Muscle layer of colon (tissue), 2 donors: ENCODE measurements around the gene DLG5.

Experiments
- H3K27ac ChIP-seq: one replicate; pipeline ENCODE4 v1.7.0; 2013; ENCODE audit warnings: low read depth, mild to moderate bottlenecking, low read length, moderate library complexity
- H3K27me3 ChIP-seq, 2 donors: one replicate each; pipeline ENCODE4 v1.7.0; 2013; ENCODE audit warnings: low read length in 2 of 2, mild to moderate bottlenecking in 2 of 2; ENCODE audit not compliant: insufficient read depth in 2 of 2, control insufficient read depth in 1 of 2
- H3K36me3 ChIP-seq: one replicate; pipeline ENCODE4 v1.7.0; 2013; ENCODE audit warnings: mild to moderate bottlenecking, low read length; ENCODE audit not compliant: insufficient read depth
- H3K4me1 ChIP-seq: one replicate; pipeline ENCODE4 v1.7.0; 2013; ENCODE audit warnings: mild to moderate bottlenecking, low read length; ENCODE audit not compliant: insufficient read depth
- H3K4me3 ChIP-seq, 2 donors: one replicate each; pipeline ENCODE4 v1.7.0; 2013; ENCODE audit warnings: low read length in 2 of 2, low read depth in 1 of 2, mild to moderate bottlenecking in 1 of 2, moderate library complexity in 1 of 2
- H3K9ac ChIP-seq: one replicate; pipeline ENCODE4 v1.7.0; 2013; ENCODE audit warnings: low read length
- H3K9me3 ChIP-seq: one replicate; pipeline ENCODE4 v1.7.0; 2013; ENCODE audit warnings: mild to moderate bottlenecking, low read length
- donor health status: abdominal sarcoma.
- donor health status: Adenocarcinoma of cecum.

DLG5 gene

DNA sequence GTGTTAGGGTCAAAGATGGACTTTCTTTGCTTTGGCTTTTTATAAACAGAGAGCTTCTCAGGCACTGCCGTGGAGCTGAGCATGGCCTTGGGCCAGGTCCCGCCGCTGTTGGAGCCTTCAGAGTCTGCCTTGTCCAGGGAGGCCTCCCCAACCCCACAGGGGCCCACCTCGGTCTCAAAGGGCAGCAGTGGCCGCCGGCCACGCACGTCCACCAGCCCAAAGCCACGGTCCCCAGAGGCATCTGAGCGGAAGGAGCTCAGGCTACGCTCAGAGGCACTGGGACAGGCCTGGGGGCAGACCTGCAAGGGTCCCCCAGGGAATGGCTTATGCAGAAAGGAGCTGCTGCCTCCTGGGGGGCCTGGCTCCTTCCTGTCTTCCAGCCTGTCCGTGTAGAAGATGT lies 105.0 kb downstream of the DLG5 start:
- Histone ChIP-seq H3K9ac (no peak overlapping the region), H3K27ac (no peak overlapping the region), H3K36me3 (peaks cover 79% of the 10 kb centered on the region), H3K9me3 (no peaks in the 10 kb centered on the region), H3K4me3 (no peak overlapping the region), H3K27me3 (no peaks in the 10 kb centered on the region), H3K4me1 (no peaks in the 10 kb centered on the region)

DNA sequence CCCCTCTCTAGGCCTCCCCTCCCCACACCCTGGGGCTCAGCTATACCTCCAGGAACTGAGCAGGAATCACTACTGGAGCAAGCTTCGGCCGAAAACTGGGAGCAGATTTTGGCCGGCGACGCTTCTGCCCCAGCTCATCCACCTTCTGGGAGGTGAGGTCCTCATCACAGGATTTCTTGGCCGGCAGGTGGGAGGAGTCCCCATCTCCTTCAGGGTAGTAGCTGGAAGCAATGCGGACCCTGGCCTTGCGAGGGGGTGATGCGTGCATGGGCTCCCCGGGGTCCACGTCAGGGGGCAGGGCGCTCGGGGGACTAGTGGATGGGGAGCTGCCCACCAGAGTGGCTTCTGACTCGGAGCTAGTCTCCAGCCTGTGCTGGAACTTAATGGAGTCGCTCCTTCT lies 105.5 kb downstream of the DLG5 start:
- Histone ChIP-seq H3K9me3 (no peaks in the 10 kb centered on the region), H3K4me1 (no peaks in the 10 kb centered on the region), H3K27ac (no peak overlapping the region), H3K4me3 (no peak overlapping the region), H3K9ac (no peak overlapping the region), H3K36me3 (peaks cover 83% of the 10 kb centered on the region), H3K27me3 (no peaks in the 10 kb centered on the region)

DNA sequence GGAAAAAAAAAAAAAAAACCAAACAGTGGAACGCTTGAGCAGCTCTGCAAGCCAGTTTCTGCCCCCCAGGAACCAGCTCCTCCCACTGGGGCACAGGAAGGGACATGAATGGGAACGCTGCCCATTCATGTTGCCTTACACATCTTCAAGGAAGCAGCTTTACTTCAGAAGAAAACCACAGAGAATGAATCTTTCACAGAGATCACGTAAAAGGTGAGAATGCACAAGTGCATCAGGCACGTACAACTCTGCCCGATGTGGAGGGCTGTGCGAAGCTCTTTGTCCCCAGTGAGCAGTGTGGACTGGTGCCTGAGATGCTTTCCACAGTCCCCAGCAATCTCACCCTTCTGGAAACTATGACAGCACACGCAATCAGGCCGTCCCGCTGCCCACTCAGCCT lies 106.2 kb downstream of the DLG5 start:
- peaks cover 85% of the 10 kb centered on the region for H3K36me3 ChIP-seq
- no peaks in the 10 kb centered on the region for H3K4me1 ChIP-seq
- no peak overlapping the region for H3K9ac ChIP-seq
- no peaks in the 10 kb centered on the region for H3K9me3 ChIP-seq
- H3K27ac ChIP-seq, result no peak overlapping the region
- H3K4me3 ChIP-seq, result no peak overlapping the region
- H3K27me3 ChIP-seq, result no peaks in the 10 kb centered on the region

DNA sequence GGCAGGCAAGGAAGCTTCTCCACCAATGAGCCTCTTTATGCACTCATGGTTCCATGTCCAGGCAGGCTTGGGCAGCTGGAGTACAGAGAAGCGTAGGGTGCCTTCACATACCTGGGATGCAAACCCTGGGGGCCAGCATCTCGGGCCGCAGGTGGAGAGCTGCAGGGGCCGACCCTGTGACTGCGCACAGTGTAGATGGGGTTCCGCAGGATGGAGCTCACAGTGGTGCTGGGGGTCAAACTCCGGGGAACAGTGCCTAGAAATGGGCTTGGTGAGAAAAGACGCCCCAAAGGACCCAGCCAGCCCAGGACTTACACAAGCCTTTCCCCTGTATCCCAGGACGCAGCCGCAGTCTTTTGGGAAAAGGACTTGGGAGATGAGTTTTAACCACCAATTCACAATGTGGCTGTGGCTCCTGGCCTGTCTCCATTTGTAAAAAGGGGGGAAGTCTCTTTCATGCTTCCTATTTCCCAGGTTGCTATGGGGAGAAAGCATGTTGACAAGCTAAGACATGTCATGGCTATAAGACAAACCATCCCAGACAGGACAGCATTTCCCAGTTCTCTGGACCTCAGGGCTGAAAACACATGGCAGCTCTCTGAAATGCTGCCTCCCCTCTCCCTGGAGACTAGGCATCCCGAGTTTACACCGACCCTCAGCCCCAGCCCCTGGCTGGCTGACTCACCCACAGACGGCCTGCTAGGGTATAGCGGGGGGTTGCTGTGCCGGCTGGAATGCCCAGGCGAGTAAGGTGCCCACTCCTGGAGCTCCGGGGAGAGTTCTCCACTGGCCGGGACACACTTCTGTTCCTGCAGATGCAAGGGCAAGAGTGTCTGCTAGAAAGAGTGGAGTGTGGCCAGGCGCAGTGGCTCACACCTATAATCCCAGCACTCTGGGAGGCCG lies 107.1 kb downstream of the DLG5 start:
- H3K27me3 ChIP-seq, result no peaks in the 10 kb centered on the region
- no peaks in the 10 kb centered on the region for H3K4me1 ChIP-seq
- peaks cover 86% of the 10 kb centered on the region for H3K36me3 ChIP-seq
- no peaks in the 10 kb centered on the region for H3K9me3 ChIP-seq
- no peak overlapping the region for H3K4me3 ChIP-seq
- no peak overlapping the region for H3K27ac ChIP-seq
- H3K9ac ChIP-seq, result no peak overlapping the region

DNA sequence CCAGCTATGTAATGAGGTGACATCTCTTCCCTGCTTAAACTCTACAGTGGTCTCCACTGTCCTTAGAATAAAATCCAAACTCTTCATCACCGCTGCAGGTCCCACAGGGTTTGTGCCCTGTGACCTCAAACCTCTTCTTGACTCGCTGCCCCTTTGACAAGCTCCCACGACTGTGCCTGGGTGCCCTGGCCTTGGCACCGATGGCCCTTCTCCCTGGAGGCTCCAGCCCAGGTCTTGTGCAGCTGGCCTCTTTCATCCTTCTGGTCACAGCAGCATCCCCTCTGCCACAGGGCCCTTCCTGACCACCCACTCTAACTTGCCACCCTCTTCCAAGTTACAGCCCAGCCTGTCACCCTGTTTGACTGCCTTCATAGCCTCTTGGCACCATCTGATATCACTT lies 108.2 kb downstream of the DLG5 start:
- Histone ChIP-seq H3K9me3 (no peaks in the 10 kb centered on the region), H3K9ac (no peak overlapping the region), H3K4me1 (no peaks in the 10 kb centered on the region), H3K36me3 (peaks cover 76% of the 10 kb centered on the region), H3K4me3 (no peak overlapping the region), H3K27ac (no peak overlapping the region), H3K27me3 (no peaks in the 10 kb centered on the region)

DNA sequence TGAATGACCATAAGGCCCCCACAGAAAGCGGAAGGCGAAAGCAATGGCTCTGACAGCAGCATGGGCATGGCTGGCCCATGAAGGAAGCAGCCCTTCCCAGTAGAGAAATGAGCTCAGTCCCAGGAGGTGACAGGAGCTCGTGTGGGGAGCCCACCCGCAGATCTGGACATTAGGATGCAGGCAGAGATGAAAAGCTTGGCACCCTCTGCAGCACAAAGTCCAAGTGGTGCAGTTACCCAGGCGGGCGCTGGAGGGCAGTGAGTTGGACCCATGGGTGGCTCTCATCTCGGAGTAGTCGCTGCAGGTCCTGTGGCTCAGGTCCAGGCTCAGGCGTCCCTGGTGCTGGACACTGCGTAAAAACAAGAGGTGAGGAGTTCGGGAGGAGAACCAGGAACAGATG lies 109.0 kb downstream of the DLG5 start:
- H3K27me3 ChIP-seq, result no peaks in the 10 kb centered on the region
- no peaks in the 10 kb centered on the region for H3K9me3 ChIP-seq
- peaks cover 77% of the 10 kb centered on the region for H3K36me3 ChIP-seq

DNA sequence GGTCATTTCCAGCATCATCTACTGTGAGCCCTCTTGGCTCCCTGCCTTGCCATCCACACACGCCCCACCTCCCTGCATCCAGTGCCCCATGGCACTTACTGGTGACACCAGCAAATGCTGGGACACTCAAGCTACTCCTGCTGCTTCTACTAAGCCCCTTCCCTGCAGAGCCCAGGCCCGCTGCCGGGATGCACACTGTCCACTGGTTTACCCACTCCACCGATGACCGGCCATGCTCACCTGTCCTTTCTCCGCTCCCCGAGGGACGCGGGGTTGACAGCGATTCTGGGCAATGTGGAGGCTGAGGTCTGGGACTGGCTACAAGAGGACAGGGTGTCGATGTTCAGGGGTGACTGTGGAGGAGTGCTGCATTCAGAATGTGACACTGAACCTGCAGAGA lies 110.2 kb downstream of the DLG5 start:
- Histone ChIP-seq H3K4me1 (no peaks in the 10 kb centered on the region), H3K9ac (no peak overlapping the region), H3K27ac (no peak overlapping the region), H3K27me3 (no peaks in the 10 kb centered on the region), H3K4me3 (no peak overlapping the region), H3K9me3 (no peaks in the 10 kb centered on the region), H3K36me3 (peaks cover 82% of the 10 kb centered on the region)

More for the DNA sequence above, 109.0 kb downstream of the DLG5 start:
- Histone ChIP-seq H3K4me1 (no peaks in the 10 kb centered on the region), H3K4me3 (no peak overlapping the region), H3K27ac (no peak overlapping the region), H3K9ac (no peak overlapping the region)

DNA sequence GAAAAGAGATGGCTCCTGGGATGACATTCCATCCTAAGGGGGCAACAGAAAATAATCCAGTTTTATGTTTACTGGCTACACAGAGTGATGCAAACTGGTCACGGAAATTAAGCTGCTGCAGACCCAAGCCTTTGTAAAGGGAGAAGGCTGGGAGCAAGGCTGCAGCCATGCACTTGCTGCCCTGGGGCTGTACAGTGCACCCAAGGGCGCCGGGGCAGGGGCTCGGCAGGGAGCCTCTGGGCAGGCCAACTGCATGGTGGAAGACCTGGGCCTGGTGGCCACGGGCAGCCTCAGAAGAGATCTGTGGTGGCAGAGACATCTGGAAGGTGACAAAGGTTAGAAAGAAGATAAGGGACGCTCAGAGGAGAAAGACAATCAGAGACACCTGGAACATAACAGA lies 113.8 kb downstream of the DLG5 start:
- Histone ChIP-seq H3K27ac (no peak overlapping the region), H3K9me3 (no peaks in the 10 kb centered on the region), H3K9ac (no peak overlapping the region), H3K4me1 (no peaks in the 10 kb centered on the region), H3K27me3 (no peaks in the 10 kb centered on the region), H3K4me3 (no peak overlapping the region), H3K36me3 (peaks cover 81% of the 10 kb centered on the region)

DNA sequence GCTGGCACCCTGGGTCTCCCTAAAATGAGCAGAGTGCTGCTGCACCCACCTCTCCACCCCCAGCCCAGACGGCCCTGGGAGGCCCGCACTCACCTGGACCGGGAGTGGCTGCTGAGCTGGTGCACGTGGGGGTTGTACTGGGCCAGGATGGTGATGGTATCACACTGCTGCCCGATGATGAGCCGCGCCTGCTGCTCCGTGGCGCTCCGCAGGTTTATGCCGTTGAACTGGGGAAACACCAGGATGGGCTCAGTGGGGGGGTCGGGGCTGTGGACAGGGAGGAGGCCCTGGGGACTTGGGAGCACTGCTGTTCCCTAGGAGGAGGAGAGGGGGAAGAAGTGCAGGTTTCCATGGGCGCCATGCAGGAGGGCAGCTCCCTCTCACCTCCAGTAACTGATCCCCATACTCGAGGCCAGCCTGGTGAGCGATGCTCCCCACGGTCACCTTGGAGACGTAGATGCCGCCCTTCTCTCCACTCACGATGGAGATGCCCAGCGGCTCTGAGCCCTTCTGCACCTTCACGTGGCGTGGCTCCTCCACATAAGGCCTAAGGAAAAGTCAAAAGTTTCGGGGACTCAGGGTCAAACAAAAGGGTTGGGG lies 114.6 kb downstream of the DLG5 start:
- no peaks in the 10 kb centered on the region for H3K27me3 ChIP-seq
- H3K4me1 ChIP-seq, result no peaks in the 10 kb centered on the region
- no peak overlapping the region for H3K4me3 ChIP-seq
- H3K9ac ChIP-seq, result no peak overlapping the region
- no peaks in the 10 kb centered on the region for H3K9me3 ChIP-seq
- no peak overlapping the region for H3K27ac ChIP-seq
- peaks cover 81% of the 10 kb centered on the region for H3K36me3 ChIP-seq

DNA sequence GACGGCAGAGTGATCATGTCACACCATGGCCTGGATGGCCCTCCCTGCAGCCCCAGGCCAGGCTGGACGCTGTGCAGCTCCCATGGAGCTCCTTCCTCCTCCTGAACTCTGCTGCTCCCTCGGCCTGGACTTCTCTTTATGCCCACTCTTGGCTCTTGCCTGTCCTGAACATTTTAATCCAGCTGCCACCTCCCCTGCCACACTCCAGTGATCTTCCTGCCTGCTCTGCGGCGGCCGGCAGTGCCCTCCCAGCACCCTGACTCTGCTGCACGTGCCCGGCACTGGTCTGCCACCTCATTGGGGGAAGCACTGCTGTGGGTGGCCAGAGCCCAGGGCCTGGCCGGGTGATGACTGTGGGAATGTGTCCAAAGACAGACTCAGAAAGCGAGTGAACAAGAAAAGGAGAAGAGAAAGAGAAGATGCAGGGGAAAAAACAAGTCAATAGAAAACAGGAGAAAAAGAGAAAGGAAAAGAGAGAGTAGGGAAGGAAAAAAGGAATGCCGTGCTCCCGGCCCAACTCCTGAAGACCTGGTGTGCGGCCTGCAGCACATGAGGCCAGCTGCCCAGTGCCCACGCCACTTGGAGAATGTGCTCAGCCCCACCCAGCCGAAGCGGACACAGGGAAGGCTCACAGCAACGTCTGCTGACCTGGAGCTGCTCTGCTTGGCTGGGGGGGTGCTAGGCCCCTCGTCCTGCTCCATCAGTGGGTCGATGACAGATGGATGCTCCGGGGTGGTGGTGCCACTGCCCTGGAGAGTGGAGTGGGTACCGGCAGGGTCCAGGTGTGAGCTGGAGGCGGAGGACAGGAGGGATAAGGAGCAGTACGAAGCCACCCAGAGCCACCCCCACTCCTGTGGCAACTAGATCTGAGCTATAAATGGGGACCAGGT lies 115.9 kb downstream of the DLG5 start:
- H3K9me3 ChIP-seq, result no peaks in the 10 kb centered on the region
- H3K36me3 ChIP-seq, result peaks cover 81% of the 10 kb centered on the region
- no peak overlapping the region for H3K27ac ChIP-seq
- no peak overlapping the region for H3K4me3 ChIP-seq
- no peaks in the 10 kb centered on the region for H3K27me3 ChIP-seq
- H3K9ac ChIP-seq, result no peak overlapping the region
- H3K4me1 ChIP-seq, result no peaks in the 10 kb centered on the region

DNA sequence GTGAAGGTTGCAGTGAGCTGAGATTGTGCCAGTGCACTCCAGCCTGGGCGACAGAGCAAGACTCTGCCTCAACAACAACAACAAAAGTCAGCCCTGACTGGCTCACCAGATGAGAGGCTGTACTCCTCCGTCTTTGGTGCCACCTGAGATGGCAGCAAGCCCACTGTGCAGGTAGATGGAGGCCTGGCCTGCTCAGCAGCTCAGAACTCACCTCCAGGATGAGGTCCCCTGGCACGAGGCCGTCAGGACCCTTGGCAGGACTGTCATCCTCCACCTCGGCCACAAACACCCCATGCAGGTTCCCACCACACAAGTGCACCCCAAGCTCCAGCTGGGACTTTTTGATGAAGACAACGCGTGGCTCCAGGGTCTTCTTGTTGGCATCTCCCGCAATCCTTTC lies 117.2 kb downstream of the DLG5 start:
- Histone ChIP-seq H3K9me3 (no peaks in the 10 kb centered on the region), H3K36me3 (peaks cover 83% of the 10 kb centered on the region), H3K27ac (no peak overlapping the region), H3K9ac (no peak overlapping the region), H3K27me3 (no peaks in the 10 kb centered on the region), H3K4me1 (no peaks in the 10 kb centered on the region), H3K4me3 (no peak overlapping the region)
